Retina (tissue), 1 donor: Measurements from ENCODE around the gene ANO10.
"Not testable (repeated sequence)": the region's sequence is repeated elsewhere in the genome, so short reads cannot be mapped to it uniquely, and the experiment has no call there.

Experiments
- DNase-seq: peaks from one replicate; pipeline ENCODE4 v3.0.0-alpha.2; 2016

Gene ANO10

GRCh38 chr3:43369404-43370292 lies 252.2 kb downstream of the ANO10 start:
- DNase-seq = no peak

GRCh38 chr3:43366885-43367284 lies 254.9 kb downstream of the ANO10 start:
- no peak for DNase-seq

- no peak for DNase-seq
These were observed 255.3 kb downstream of the ANO10 start for GRCh38 chr3:43366481-43366880.

DNA sequence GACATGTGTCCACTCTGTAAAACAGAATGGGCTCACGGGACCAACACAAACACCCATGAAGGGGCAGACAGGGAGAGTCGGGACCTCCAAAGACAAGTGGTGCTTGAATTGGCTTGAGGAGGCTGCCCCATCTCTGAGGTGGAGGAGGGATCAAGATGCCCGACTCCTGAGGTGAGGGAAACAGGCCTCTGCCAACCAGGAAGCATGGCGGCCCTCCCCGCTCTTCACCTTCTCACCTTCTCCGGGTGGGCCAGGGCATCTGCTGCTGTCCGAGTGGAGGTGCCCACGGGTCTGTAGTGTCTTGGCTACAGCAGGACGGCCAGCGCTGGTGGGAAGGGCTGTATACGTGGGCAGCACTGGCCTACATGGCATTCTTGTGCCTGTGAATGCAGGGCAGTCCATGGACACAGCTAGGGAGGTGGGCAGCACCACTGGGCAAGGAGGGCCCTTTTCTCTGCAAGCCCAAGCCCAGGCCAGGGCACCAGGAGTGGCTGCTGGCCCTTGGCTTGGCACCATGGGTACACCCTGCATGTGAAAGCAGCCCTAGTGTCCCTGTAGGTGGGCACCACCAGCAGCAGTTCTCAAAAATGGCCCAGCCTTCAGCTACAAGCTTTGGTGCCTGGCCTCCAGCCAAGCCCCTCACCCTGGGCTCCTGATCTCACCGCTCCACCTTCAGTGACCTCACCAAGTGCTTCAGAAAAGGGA lies 256.1 kb downstream of the ANO10 start:
- DNase-seq = no peak

- no peak for DNase-seq
These were observed 256.9 kb downstream of the ANO10 start for GRCh38 chr3:43364926-43365325.

- no peak for DNase-seq
These were observed 257.3 kb downstream of the ANO10 start for GRCh38 chr3:43364494-43364893.

- no peak for DNase-seq
These were observed 258.1 kb downstream of the ANO10 start for GRCh38 chr3:43363621-43364266.

GRCh38 chr3:43362961-43363360 lies 258.9 kb downstream of the ANO10 start:
- no peak for DNase-seq

GRCh38 chr3:43362183-43362582 lies 259.6 kb downstream of the ANO10 start:
- no peak for DNase-seq

- no peak for DNase-seq
These were observed 260.7 kb downstream of the ANO10 start for GRCh38 chr3:43361077-43361476.

GRCh38 chr3:43356033-43356432 lies 265.8 kb downstream of the ANO10 start:
- not testable (repeated sequence) for DNase-seq

DNA sequence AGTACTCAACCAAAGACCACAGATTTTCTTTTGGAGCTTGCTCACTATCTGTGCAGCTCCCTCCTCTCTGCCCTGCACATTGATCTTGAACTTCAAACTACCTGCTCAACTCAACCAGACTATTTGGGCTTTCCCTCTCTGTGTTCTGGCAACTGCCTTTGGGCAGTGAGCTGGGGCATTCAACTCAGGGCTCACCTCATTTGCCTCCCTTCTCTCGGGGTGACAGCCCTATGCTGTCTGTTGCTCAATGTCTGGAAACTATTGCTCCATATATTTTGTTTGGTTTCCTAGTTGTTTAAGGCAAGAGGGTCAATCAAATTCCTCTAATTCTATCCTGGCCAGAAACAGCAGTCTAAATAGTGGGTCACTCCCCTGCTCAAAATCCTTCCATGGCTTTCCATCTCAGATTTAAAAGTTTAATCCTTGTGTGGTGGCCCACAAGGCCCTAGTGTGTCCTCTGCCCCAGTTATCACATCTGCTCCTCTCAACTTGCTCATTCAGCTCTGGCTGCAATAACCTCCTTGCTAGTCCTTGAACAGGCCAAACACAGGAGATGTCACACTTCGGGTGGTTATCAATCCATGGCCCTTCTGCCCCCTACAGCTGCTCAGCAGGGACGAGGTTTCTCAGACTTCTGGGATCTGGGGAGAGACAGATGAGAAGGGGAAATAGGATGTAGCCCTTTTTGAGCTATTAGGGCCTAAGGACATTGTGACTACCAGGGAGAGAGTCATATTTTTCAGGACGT lies 267.7 kb downstream of the ANO10 start:
- DNase-seq = no peak

- DNase-seq = no peak
These were observed 268.4 kb downstream of the ANO10 start for GRCh38 chr3:43353393-43353792.

- DNase-seq = no peak
These were observed 272.1 kb downstream of the ANO10 start for GRCh38 chr3:43349716-43350115.

DNA sequence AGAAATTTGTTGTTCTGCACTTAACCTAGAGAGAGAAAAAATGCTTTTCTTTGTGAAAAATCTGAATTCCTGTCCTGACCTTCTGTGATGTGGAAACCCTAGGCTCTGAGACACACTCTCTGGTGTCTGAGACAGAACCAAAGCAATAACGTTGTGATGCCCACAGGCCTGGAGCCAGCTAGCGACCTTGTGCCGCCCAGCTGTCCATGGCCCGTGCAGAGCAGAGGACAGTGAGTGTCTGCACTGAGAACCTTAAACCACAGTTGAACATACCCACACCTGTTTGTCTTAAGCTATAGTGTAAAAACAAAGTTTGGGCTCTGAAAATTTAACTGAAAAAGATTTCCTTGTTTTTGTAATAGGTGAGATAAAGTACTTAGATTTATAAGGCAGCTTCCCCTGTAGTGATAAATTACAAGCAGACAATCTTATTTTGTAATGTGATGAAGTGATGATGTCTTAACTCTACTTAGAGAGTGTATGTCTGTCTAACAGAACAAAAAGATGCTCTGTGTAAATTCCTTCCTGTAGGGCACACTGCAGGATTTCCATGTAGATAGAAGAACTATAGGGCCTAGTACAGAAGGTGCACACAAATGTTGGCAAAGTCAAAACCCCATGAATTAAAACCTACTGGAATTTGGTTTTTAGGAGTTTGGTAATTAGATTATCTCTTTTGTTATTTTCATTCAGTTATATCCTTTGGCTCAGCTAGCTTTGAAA lies 272.8 kb downstream of the ANO10 start:
- no peak for DNase-seq

GRCh38 chr3:43348350-43348749 lies 273.5 kb downstream of the ANO10 start:
- DNase-seq = no peak

- DNase-seq = no peak
These were observed 274.0 kb downstream of the ANO10 start for GRCh38 chr3:43347774-43348173.

- DNase-seq = no peak
These were observed 274.6 kb downstream of the ANO10 start for GRCh38 chr3:43346978-43347749.

DNA sequence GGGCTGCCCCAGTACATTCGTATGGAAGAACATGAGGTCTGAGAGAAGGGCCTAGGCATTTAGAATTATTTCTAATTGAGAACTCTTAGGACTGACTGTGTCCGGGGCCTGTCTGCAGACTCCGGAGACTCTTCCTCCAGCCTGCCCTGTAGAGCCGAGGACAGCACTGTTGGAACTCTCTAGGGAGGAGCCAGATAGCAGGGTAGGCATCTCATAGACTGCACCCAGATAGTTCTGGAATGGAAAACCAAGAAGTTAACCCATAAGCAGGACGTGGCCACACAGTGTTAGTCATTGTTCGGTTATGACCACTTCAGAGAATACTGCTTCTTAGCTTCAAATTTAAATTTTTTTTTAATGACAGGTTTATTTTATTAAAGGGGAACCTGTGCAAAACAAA lies 275.9 kb downstream of the ANO10 start:
- no peak for DNase-seq

GRCh38 chr3:43345246-43345645 lies 276.6 kb downstream of the ANO10 start:
- no peak for DNase-seq

DNA sequence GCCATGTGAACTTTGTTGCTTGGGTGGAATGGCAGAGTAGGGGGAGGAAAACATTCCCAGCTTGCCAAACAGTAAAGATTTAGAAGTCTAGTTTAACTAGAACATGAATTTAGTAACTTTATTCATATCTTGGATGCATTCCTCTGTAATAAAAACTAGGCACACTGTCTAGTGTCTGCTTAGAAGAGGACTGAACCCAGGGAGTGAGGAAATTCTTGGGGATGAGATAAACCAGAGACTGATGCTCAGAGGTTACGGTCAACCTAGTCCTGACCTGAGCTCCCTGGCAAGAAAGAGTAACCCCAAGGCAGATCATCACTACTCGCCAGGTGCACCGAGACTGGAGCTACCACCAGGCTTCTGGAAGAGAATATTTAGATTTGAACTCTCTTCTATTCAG lies 277.3 kb downstream of the ANO10 start:
- no peak for DNase-seq
